Measurements from ENCODE around the gene ENOX1. TPM values are rescaled to one million over a fixed set of nuclear protein-coding genes. Genes with fewer than 3 reads are reported as not detected.

Gene ENOX1
- total and polyA plus RNA-seq, 9 of the 15 experiments (the other 6 are each of a cell fraction or from before 2014, with no cell fraction given), result not detected

- no peaks in the 10 kb centered on the region for H3K27me3 ChIP-seq (ENCODE audit: control insufficient read depth in 2 of 2, insufficient read depth in 2 of 2, low read length in 2 of 2)
- no peak overlapping the region for H3K4me3 ChIP-seq
- no peak overlapping the region for H3K4me2 ChIP-seq (ENCODE audit: insufficient read depth, low read length)
- H3K36me3 ChIP-seq (ENCODE audit: control insufficient read depth, insufficient read depth, low read length), result no peaks in the 10 kb centered on the region
- ATAC-seq (no peak), FAIRE-seq (no peak), DNase-seq (ENCODE audit: extremely low read depth in 1 of 4, low spot score in 3 of 4) (no peak)
- H4K20me1 ChIP-seq (replicated peaks; ENCODE audit: control insufficient read depth, insufficient read depth, low read length), result no peaks in the 10 kb centered on the region
- H3K79me2 ChIP-seq (ENCODE audit: control insufficient read depth, insufficient read depth, low read length), result no peaks in the 10 kb centered on the region
- WGBS (ENCODE audit: insufficient coverage, low coverage, missing lambda C conversion rate), result 4% methylated on average over 4 of the region's 4 CpGs
- in situ Hi-C loops (cut with MboI) (no loop called here), intact Hi-C loops (cut with micrococcal nuclease) (no loop called here)
- no peaks in the 10 kb centered on the region for H3K9me1 ChIP-seq (ENCODE audit: control insufficient read depth, insufficient read depth, low read length)
- no peaks in the 10 kb centered on the region for H3K9me3 ChIP-seq (replicated peaks; ENCODE audit: control insufficient read depth, insufficient read depth, low read depth, low read length)
- H3K27ac ChIP-seq (ENCODE audit: extremely low read depth, low read depth, low read length), result no peak overlapping the region
- ChIA-PET POLR2A (no interaction called here), CTCF (ENCODE audit: low intra/inter-chr PET ratio) (no interaction called here)
- TF ChIP-seq ZNF134 (CRISPR knock-in tag; conservative IDR thresholded peaks at IDR 0.05), result no peak
- TF ChIP-seq NFYB (IDR thresholded peaks at IDR 0.05; ENCODE audit: extremely low read depth, insufficient read length), result no peak
- no peak for TF ChIP-seq NR2C2 (CRISPR knock-in tag; IDR thresholded peaks at IDR 0.05)
- TF ChIP-seq NR2C2 (tag; IDR thresholded peaks at IDR 0.05), result no peak
- no peak for TF ChIP-seq TCFL5 (CRISPR knock-in tag; conservative IDR thresholded peaks at IDR 0.05)
- no peak for TF ChIP-seq TRIM28 (IDR thresholded peaks at IDR 0.05)
- no peak for TF ChIP-seq ZNF785 (CRISPR knock-in tag; IDR thresholded peaks at IDR 0.05)
- TF ChIP-seq ATF7 (IDR thresholded peaks at IDR 0.05), result no peak
- TF ChIP-seq PHB (CRISPR knock-in tag; IDR thresholded peaks at IDR 0.05), result no peak
- TF ChIP-seq RHOXF2B (CRISPR knock-in tag; conservative IDR thresholded peaks at IDR 0.05), result no peak
- no peak for TF ChIP-seq CBX2 (IDR thresholded peaks at IDR 0.05; ENCODE audit: insufficient read depth, low read length, poor library complexity, severe bottlenecking)
- no peak for TF ChIP-seq RBM34 (IDR thresholded peaks at IDR 0.05; ENCODE audit: borderline replicate concordance, insufficient read depth, low read length)
- no peak for TF ChIP-seq BHLHE40 (IDR thresholded peaks at IDR 0.05; ENCODE audit: low read length)
- TF ChIP-seq, protein P1, sequence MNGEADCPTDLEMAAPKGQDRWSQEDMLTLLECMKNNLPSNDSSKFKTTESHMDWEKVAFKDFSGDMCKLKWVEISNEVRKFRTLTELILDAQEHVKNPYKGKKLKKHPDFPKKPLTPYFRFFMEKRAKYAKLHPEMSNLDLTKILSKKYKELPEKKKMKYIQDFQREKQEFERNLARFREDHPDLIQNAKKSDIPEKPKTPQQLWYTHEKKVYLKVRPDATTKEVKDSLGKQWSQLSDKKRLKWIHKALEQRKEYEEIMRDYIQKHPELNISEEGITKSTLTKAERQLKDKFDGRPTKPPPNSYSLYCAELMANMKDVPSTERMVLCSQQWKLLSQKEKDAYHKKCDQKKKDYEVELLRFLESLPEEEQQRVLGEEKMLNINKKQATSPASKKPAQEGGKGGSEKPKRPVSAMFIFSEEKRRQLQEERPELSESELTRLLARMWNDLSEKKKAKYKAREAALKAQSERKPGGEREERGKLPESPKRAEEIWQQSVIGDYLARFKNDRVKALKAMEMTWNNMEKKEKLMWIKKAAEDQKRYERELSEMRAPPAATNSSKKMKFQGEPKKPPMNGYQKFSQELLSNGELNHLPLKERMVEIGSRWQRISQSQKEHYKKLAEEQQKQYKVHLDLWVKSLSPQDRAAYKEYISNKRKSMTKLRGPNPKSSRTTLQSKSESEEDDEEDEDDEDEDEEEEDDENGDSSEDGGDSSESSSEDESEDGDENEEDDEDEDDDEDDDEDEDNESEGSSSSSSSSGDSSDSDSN (IDR thresholded peaks at IDR 0.05; ENCODE audit: borderline replicate concordance in 1 of 2, low read depth in 2 of 2, low read length in 2 of 2), result no peak
- no peak for TF ChIP-seq POLR2AphosphoS2 (IDR thresholded peaks at IDR 0.05; ENCODE audit: low read length)
- no peak for TF ChIP-seq NR1H2 (CRISPR knock-in tag; IDR thresholded peaks at IDR 0.05)
- H2AFZ ChIP-seq (ENCODE audit: low read depth, low read length), result no peak overlapping the region
- no peaks in the 10 kb centered on the region for H3K4me1 ChIP-seq (replicated peaks in 1 of 2; ENCODE audit: control insufficient read depth in 2 of 2, insufficient read depth in 2 of 2, low read length in 2 of 2)
- no peak overlapping the region for H3K9ac ChIP-seq (ENCODE audit: insufficient read depth in 1 of 2, low read depth in 2 of 2, low read length in 2 of 2)
- BruUV-seq (replicated peaks), result no TSS peak
Observed at GRCh38 chr13:43346427-43346826, 440.3 kb downstream of the ENOX1 start.
